Peyer's patch (tissue), 4 donors: ENCODE data around the gene NTN1. TPM values are rescaled to one million over a fixed set of nuclear protein-coding genes. Genes with fewer than 3 reads are reported as not detected.

ENCODE experiments used
- DNase-seq, 3 donors: peaks; one replicate each; pipeline ENCODE4 v3.0.0-alpha.2; 2017 to 2019
- H3K27ac ChIP-seq, 4 donors: fragments of 200-600 bp; sonication (generic); one replicate each; pipeline ENCODE4 v1.5.1; 2016 to 2019
- H3K27me3 ChIP-seq, 2 donors: fragments of 200-600 bp; sonication (generic); one replicate each; pipeline ENCODE4 v1.5.1; 2019
- H3K36me3 ChIP-seq, 3 donors: fragments of 200-600 bp; sonication (generic); one replicate each; pipeline ENCODE4 v1.5.1; 2016 to 2019
- H3K4me1 ChIP-seq, 4 donors: fragments of 200-600 bp; sonication (generic); one replicate each; pipeline ENCODE4 v1.5.1; 2016 to 2019
- H3K4me3 ChIP-seq, 4 donors: fragments of 200-600 bp; sonication (generic); 1 replicate in 3 of 4; 2 replicates in 1 of 4; pipeline ENCODE4 v1.5.1; 2016 to 2019; ENCODE audit warnings: mild to moderate bottlenecking in 1 of 4
- H3K9me3 ChIP-seq, 4 donors: fragments of 200-600 bp; sonication (generic); one replicate each; pipeline ENCODE4 v1.5.1; 2016 to 2019; ENCODE audit warnings: mild to moderate bottlenecking in 1 of 4
- POLR2A ChIP-seq, 2 donors: fragments of 450-650 bp; IDR thresholded peaks; one replicate each; pipeline ENCODE4 v1.5.1; 2017; ENCODE audit warnings: antibody characterized with exemption in 2 of 2, mild to moderate bottlenecking in 2 of 2, moderate library complexity in 2 of 2
- total RNA-seq, 4 donors: library from RNA; depleted of rRNA; stranded (reverse); fragments of >200 nt; gene quantifications; one replicate each; pipeline ENCODE4 v1.1.0, GENCODE V29; 2016
- TF ChIP-seq, protein P1 (sequence below), 6 experiments: fragments of 450-650 bp in 4 of 6; fragments of 200-600 bp in 2 of 6; sonication (generic) in 1 of 6; IDR thresholded peaks; one replicate each; pipeline ENCODE4 v1.5.1; 2017 to 2019; ENCODE audit warnings: antibody characterized with exemption in 6 of 6, mild to moderate bottlenecking in 3 of 6, moderate library complexity in 1 of 6

The NTN1 gene
- total RNA-seq, 4 donors from 2014 or later: 4.0 to 17.3 (median 10.9) TPM

DNA sequence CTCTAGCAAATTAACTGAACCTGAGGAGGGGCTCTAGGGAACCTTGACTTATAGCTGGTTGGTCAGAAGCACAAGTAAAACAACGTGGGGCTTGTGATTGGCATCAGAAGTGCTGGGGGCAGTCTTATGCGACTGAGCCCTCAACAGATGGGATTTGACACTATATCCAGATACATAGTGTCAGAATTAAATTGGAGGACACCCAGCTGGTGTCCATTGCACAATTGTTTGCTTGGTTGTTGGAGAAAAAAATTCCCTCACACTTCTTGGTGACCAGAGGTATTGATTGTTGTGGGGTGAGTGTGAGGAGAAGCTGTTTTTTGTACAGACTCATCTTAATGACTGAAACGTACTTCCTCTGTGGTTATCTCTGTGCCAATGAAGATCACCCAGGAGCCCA, 59.7 kb downstream of the NTN1 start:
- no peaks in the 10 kb centered on the region for H3K27me3 ChIP-seq
- TF ChIP-seq, protein P1, sequence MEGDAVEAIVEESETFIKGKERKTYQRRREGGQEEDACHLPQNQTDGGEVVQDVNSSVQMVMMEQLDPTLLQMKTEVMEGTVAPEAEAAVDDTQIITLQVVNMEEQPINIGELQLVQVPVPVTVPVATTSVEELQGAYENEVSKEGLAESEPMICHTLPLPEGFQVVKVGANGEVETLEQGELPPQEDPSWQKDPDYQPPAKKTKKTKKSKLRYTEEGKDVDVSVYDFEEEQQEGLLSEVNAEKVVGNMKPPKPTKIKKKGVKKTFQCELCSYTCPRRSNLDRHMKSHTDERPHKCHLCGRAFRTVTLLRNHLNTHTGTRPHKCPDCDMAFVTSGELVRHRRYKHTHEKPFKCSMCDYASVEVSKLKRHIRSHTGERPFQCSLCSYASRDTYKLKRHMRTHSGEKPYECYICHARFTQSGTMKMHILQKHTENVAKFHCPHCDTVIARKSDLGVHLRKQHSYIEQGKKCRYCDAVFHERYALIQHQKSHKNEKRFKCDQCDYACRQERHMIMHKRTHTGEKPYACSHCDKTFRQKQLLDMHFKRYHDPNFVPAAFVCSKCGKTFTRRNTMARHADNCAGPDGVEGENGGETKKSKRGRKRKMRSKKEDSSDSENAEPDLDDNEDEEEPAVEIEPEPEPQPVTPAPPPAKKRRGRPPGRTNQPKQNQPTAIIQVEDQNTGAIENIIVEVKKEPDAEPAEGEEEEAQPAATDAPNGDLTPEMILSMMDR (IDR thresholded peaks at IDR 0.05): no peak
- TF ChIP-seq POLR2A (IDR thresholded peaks at IDR 0.05): no peak
- no peak overlapping the region for H3K4me3 ChIP-seq
- H3K36me3 ChIP-seq: no peaks in the 10 kb centered on the region
- peaks cover 0 to 14% (median 0%) of the 10 kb centered on the region in 4 donors for H3K4me1 ChIP-seq
- no peak overlapping the region for H3K27ac ChIP-seq
- H3K9me3 ChIP-seq: no peaks in the 10 kb centered on the region
- no peak for DNase-seq

DNA sequence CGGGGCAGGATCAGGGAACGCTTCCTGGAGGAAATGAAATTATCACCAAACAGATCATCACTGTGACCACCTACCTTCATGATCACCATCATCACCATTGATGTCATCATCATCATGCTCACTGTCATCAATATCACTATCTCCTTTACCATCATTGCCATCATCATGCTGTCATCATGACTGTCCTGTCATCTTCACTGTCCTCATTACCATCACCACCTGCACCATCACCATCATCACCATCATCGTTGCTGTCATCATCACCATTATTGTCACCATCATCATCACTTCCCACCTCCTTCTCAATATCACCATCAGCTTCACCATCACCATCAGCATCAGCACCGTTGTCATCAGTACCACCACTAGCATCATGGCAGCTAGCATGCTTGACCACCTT, 65.3 kb downstream of the NTN1 start:
- no peaks in the 10 kb centered on the region for H3K9me3 ChIP-seq
- H3K4me1 ChIP-seq: no peaks in the 10 kb centered on the region
- H3K4me3 ChIP-seq: no peak overlapping the region
- H3K27me3 ChIP-seq: no peaks in the 10 kb centered on the region
- TF ChIP-seq POLR2A (IDR thresholded peaks at IDR 0.05): no peak
- TF ChIP-seq, protein P1 (IDR thresholded peaks at IDR 0.05): no peak
- no peak overlapping the region for H3K27ac ChIP-seq
- no peak for DNase-seq
- H3K36me3 ChIP-seq: no peaks in the 10 kb centered on the region

DNA sequence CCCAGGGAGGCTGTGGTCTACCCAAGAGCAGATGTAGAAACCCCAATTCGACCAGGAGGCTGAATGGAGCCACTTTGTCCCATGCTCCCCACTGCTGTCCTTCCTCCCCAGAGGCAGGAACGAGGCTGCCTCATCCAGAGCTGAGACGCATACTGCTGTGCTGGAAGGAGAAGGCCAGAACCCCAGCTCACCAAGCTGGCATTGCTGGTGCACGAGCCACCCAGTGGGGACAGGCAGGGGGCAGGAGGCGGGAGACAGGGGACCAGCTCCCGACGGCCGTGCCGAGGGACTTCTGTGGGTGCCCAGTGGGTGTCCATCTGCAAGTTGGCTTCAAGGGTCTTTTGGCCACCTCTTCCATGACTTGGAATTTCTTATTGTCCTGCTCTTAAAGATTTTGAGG, 66.6 kb downstream of the NTN1 start:
- TF ChIP-seq, protein P1 (IDR thresholded peaks at IDR 0.05): no peak
- TF ChIP-seq POLR2A (IDR thresholded peaks at IDR 0.05): no peak
- Histone ChIP-seq H3K27ac (no peak overlapping the region), H3K4me1 (no peaks in the 10 kb centered on the region), H3K4me3 (no peak overlapping the region), H3K9me3 (no peaks in the 10 kb centered on the region), H3K36me3 (no peaks in the 10 kb centered on the region), H3K27me3 (no peaks in the 10 kb centered on the region)
- DNase-seq: no peak

DNA sequence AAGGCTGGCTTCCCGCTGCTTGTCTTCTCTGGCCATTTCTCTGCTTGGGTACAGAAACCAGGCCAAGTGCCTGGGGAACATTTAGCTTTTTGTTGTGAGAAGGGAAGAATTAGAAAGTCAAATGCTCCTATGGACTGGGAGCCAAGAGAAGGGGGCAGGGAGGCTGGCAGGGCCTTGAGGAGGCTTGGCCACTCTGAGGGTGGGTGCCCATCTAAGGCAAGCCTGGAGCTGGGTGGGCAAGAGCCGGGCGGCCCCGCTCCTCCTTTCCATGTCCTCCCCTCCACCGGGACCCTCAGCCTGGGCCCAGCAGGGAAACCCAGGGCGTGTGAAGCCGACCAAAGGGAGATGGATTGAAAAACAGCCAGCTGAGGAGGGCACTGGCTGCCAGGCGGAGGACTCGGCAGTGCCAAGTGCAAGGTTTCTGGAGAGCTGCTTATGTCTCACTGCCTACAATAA, 69.4 kb downstream of the NTN1 start:
- DNase-seq: no peak
- Histone ChIP-seq H3K27ac (peak overlapping the region in 1 of 4 donors; percentile 20), H3K36me3 (no peaks in the 10 kb centered on the region), H3K4me1 (no peaks in the 10 kb centered on the region), H3K9me3 (no peaks in the 10 kb centered on the region), H3K27me3 (no peaks in the 10 kb centered on the region), H3K4me3 (no peak overlapping the region)
- TF ChIP-seq, protein P1 (IDR thresholded peaks at IDR 0.05): no peak
- no peak for TF ChIP-seq POLR2A (IDR thresholded peaks at IDR 0.05)

DNA sequence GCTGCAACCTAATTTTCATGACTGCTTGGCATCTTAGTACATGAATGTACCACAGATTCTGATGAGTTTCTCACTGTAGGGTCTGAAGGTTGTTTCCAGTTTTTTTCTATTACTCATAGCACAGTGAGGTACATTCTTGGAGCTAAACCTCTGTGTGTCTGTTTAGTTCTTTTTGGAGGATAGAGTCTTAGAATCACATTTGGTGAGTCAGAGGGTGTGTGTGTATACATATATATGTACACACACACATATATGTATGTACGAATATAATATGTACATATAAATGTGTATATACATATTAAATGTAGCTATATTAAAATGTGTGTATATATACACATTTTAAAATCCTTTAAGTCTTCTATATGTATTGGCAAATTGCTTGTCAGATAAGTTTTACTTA, 72.9 kb downstream of the NTN1 start:
- Histone ChIP-seq H3K27me3 (no peaks in the 10 kb centered on the region), H3K36me3 (no peaks in the 10 kb centered on the region), H3K4me3 (no peak overlapping the region), H3K4me1 (no peaks in the 10 kb centered on the region), H3K9me3 (no peaks in the 10 kb centered on the region), H3K27ac (no peak overlapping the region)
- TF ChIP-seq, protein P1 (IDR thresholded peaks at IDR 0.05): no peak
- no peak for TF ChIP-seq POLR2A (IDR thresholded peaks at IDR 0.05)
- no peak for DNase-seq

DNA sequence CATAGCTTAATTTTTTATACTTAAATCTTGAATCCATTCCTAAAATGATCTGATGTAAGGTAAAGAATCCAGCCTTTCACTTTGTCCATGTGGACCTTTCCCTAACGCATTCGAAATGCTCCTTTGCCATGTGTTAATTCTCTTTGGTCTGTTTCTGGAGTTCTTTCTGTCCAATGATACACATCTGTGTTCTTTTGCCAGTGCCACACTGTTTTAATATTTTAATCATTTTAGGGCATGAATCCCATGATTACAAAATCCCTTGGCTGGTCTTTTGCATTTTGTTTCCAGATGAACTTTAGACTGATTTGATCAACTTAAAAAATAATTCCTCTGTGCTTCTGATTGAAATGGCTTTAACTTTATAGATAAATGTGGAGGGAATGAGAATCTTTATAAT, 74.1 kb downstream of the NTN1 start:
- H3K27ac ChIP-seq: no peak overlapping the region
- H3K27me3 ChIP-seq: no peaks in the 10 kb centered on the region
- no peaks in the 10 kb centered on the region for H3K9me3 ChIP-seq
- no peak for DNase-seq
- no peaks in the 10 kb centered on the region for H3K36me3 ChIP-seq
- no peak overlapping the region for H3K4me3 ChIP-seq
- TF ChIP-seq, protein P1 (IDR thresholded peaks at IDR 0.05): no peak
- TF ChIP-seq POLR2A (IDR thresholded peaks at IDR 0.05): no peak
- H3K4me1 ChIP-seq: no peaks in the 10 kb centered on the region
